ENCODE data around the gene FRMD1. TPM values are rescaled to one million over a fixed set of nuclear protein-coding genes. Genes with fewer than 3 reads are reported as not detected.

The FRMD1 gene
- total RNA-seq, 1 experiment from 2014 or later, result not detected

DNA sequence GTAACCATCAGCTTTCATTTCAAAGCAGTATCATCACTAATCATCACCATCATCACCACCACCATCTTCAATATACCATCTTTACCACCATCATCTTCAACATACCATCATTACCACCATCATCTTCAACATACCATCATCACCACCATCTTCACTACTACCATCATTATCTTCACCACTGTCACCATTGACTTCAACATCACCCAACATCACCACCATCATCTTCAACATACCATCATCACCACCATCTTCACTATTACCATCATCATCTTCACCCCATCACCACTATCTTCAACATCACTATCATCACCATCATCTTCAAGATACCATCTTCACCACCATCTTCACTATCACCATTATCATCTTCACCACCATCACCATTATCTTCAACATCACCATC, 40.5 kb upstream of the FRMD1 start:
- no peaks in the 10 kb centered on the region for H3K4me1 ChIP-seq (ENCODE audit: insufficient read depth, low read length)
- H3K4me2 ChIP-seq (ENCODE audit: low read length), result no peak overlapping the region
- H3K27me3 ChIP-seq (ENCODE audit: low read length), result no peaks in the 10 kb centered on the region; the same call in 1 of the 2 replicates
- no peaks in the 10 kb centered on the region for H3K9me2 ChIP-seq (replicated peaks; ENCODE audit: low read length)
- H3K79me2 ChIP-seq (ENCODE audit: low read length), result no peaks in the 10 kb centered on the region
- no peak overlapping the region for H3K27ac ChIP-seq (ENCODE audit: low read length)
- intact Hi-C loops (cut with micrococcal nuclease), result no loop called here
- BruUV-seq (replicated peaks), result no TSS peak
- H2AFZ ChIP-seq (ENCODE audit: low read length), result no peak overlapping the region
- no peak for TF ChIP-seq EZH2 (IDR thresholded peaks at IDR 0.05; ENCODE audit: low read length, unreplicated experiment)
- TF ChIP-seq EZH2phosphoT487 (IDR thresholded peaks at IDR 0.05; ENCODE audit: borderline replicate concordance, low read length), result no peak
- TF ChIP-seq, protein P1, sequence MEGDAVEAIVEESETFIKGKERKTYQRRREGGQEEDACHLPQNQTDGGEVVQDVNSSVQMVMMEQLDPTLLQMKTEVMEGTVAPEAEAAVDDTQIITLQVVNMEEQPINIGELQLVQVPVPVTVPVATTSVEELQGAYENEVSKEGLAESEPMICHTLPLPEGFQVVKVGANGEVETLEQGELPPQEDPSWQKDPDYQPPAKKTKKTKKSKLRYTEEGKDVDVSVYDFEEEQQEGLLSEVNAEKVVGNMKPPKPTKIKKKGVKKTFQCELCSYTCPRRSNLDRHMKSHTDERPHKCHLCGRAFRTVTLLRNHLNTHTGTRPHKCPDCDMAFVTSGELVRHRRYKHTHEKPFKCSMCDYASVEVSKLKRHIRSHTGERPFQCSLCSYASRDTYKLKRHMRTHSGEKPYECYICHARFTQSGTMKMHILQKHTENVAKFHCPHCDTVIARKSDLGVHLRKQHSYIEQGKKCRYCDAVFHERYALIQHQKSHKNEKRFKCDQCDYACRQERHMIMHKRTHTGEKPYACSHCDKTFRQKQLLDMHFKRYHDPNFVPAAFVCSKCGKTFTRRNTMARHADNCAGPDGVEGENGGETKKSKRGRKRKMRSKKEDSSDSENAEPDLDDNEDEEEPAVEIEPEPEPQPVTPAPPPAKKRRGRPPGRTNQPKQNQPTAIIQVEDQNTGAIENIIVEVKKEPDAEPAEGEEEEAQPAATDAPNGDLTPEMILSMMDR (conservative IDR thresholded peaks at IDR 0.05; ENCODE audit: low read depth, low read length), result no peak
- ChIA-PET CTCF (no interaction called here), POLR2A (ENCODE audit: unreplicated experiment) (no interaction called here)
- DNase-seq (no peak), ATAC-seq (no peak)
- H4K20me1 ChIP-seq (ENCODE audit: low read length), result no peaks in the 10 kb centered on the region
- H3K9me3 ChIP-seq (ENCODE audit: low read length), result no peaks in the 10 kb centered on the region
- no peaks in the 10 kb centered on the region for H3K36me3 ChIP-seq (ENCODE audit: low read depth, low read length)
- no peak overlapping the region for H3K4me3 ChIP-seq (ENCODE audit: low read length)
- no peak overlapping the region for H3K9ac ChIP-seq (ENCODE audit: low read length)
- H3F3A ChIP-seq (ENCODE audit: low read length, unreplicated experiment), result no peaks in the 10 kb centered on the region

DNA sequence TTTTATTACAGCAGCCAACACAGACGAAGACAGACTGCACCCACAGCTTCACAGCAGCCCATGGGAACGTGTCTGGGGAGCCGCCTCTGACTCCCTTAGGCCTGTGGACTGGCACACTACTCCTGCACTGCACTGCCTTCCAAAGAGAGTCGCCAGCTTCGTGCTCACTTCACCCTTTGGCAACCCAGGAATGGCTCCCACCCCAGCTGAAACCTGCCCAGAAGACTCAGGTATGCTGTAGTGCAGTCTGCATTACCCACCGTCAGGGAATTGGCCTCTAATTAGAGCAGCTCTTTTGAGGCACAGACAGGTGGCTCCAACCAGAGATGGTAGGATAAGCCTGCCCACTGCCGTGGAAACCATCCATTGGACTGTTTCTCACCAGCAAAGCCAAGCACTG, 39.9 kb upstream of the FRMD1 start:
- Histone ChIP-seq H2AFZ (ENCODE audit: low read length) (no peak overlapping the region), H3K27ac (ENCODE audit: low read length) (no peak overlapping the region), H3K9me2 (replicated peaks; ENCODE audit: low read length) (no peaks in the 10 kb centered on the region), H3K4me2 (ENCODE audit: low read length) (no peak overlapping the region), H3F3A (ENCODE audit: low read length, unreplicated experiment) (no peaks in the 10 kb centered on the region), H3K4me3 (ENCODE audit: low read length) (no peak overlapping the region), H3K9me3 (ENCODE audit: low read length) (no peaks in the 10 kb centered on the region), H3K9ac (ENCODE audit: low read length) (no peak overlapping the region), H3K27me3 (ENCODE audit: low read length) (no peaks in the 10 kb centered on the region; the same call in 1 of the 2 replicates), H4K20me1 (ENCODE audit: low read length) (no peaks in the 10 kb centered on the region), H3K36me3 (ENCODE audit: low read depth, low read length) (no peaks in the 10 kb centered on the region), H3K79me2 (ENCODE audit: low read length) (no peaks in the 10 kb centered on the region), H3K4me1 (ENCODE audit: insufficient read depth, low read length) (no peaks in the 10 kb centered on the region)
- DNase-seq (no peak), ATAC-seq (no peak)
- no TSS peak for BruUV-seq (replicated peaks)
- POLR2A ChIA-PET (ENCODE audit: unreplicated experiment), result no interaction called here
- CTCF ChIA-PET, result no interaction called here
- TF ChIP-seq, protein P1 (conservative IDR thresholded peaks at IDR 0.05; ENCODE audit: low read depth, low read length), result no peak
- no peak for TF ChIP-seq EZH2phosphoT487 (IDR thresholded peaks at IDR 0.05; ENCODE audit: borderline replicate concordance, low read length)
- TF ChIP-seq EZH2 (IDR thresholded peaks at IDR 0.05; ENCODE audit: low read length, unreplicated experiment), result no peak
- intact Hi-C loops (cut with micrococcal nuclease), result no loop called here

DNA sequence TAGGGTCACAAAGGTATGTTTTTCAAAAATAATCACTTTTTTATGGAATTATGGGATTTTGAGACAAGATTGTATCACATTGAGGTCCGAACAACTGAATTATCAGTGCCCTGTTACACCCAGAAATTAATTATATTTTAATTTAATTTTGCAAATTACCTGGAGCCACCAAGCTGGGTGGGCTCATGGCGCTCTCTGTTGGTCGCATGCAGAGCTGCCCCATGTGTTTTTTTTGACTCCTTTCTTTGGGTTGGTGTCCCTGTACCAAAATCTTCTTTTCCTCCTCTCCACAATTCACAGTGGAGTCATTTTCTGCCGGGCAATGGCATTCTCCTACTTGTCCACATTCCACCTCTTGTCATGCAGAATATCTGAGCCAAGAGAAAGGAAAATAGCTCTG, 38.9 kb upstream of the FRMD1 start:
- no peaks in the 10 kb centered on the region for H3K36me3 ChIP-seq (ENCODE audit: low read depth, low read length)
- H3K9ac ChIP-seq (ENCODE audit: low read length), result no peak overlapping the region
- H3K4me1 ChIP-seq (ENCODE audit: insufficient read depth, low read length), result no peaks in the 10 kb centered on the region
- H3K9me3 ChIP-seq (ENCODE audit: low read length), result no peaks in the 10 kb centered on the region
- CTCF ChIA-PET, result no interaction called here
- no peak overlapping the region for H3K4me3 ChIP-seq (ENCODE audit: low read length)
- BruUV-seq (replicated peaks), result no TSS peak
- H4K20me1 ChIP-seq (ENCODE audit: low read length), result no peaks in the 10 kb centered on the region
- H3K4me2 ChIP-seq (ENCODE audit: low read length), result no peak overlapping the region
- POLR2A ChIA-PET (ENCODE audit: unreplicated experiment), result no interaction called here
- no peaks in the 10 kb centered on the region for H3K27me3 ChIP-seq (ENCODE audit: low read length)
- no peak overlapping the region for H3K27ac ChIP-seq (ENCODE audit: low read length)
- no peak overlapping the region for H2AFZ ChIP-seq (ENCODE audit: low read length)
- H3F3A ChIP-seq (ENCODE audit: low read length, unreplicated experiment), result no peaks in the 10 kb centered on the region
- ATAC-seq (no peak), DNase-seq (no peak)
- no peaks in the 10 kb centered on the region for H3K9me2 ChIP-seq (replicated peaks; ENCODE audit: low read length)
- TF ChIP-seq, protein P1 (conservative IDR thresholded peaks at IDR 0.05; ENCODE audit: low read depth, low read length), result peak; percentile 38; the same call in 1 of the 2 replicates
- TF ChIP-seq EZH2 (IDR thresholded peaks at IDR 0.05; ENCODE audit: low read length, unreplicated experiment), result no peak
- no peaks in the 10 kb centered on the region for H3K79me2 ChIP-seq (ENCODE audit: low read length)
- intact Hi-C loops (cut with micrococcal nuclease), result no loop called here
